SK-N-SH (cell line): ENCODE measurements around the gene GUCY1A1.

Experiments used
- CTCF ChIP-seq: fragments of 200-600 bp; sonication (generic); IDR thresholded peaks from 2 replicates; pipeline ENCODE4 v1.6.1; 2017; ENCODE audit warnings: antibody characterized with exemption, mild to moderate bottlenecking, moderate library complexity
- RAD21 ChIP-seq: IDR thresholded peaks from 2 replicates; pipeline ENCODE4 v1.6.1; 2012; ENCODE audit warnings: mild to moderate bottlenecking, low read length
- TF ChIP-seq, protein P1 (sequence below): IDR thresholded peaks from 2 replicates; pipeline ENCODE4 v1.4.0; 2012; ENCODE audit warnings: low read depth

DNA sequence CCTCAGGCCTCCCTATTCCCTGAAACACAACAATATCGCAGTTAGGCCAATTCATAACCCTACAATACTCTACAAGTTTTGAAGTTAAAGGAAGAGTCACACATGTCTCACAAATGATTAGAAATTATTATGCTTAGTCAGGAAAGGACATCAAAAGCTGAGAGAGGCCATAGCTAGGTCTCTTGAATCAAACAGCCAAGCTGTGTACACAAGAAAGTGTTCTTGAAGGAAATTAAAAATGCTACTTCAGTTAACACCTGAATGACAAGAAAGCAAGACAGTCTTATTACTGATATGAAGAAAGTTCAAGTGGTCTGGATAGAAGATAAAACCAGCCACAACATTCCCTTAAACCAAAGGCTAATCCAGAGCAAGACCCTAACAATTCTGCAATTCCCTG is 23.6 kb upstream of the GUCY1A1 start:
- no peak for TF ChIP-seq CTCF
- no peak for TF ChIP-seq RAD21
- TF ChIP-seq, protein P1, sequence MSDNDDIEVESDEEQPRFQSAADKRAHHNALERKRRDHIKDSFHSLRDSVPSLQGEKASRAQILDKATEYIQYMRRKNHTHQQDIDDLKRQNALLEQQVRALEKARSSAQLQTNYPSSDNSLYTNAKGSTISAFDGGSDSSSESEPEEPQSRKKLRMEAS, result no peak
